GM19099 (cell line): ENCODE results near the gene SH2D3C.

Experiments used
- POLR2A ChIP-seq: IDR thresholded peaks from 3 replicates; pipeline ENCODE4 v1.6.1; 2011; ENCODE audit warnings: low read depth; ENCODE audit not compliant: insufficient read length; ENCODE audit errors: extremely low read depth

Gene SH2D3C, protein sequence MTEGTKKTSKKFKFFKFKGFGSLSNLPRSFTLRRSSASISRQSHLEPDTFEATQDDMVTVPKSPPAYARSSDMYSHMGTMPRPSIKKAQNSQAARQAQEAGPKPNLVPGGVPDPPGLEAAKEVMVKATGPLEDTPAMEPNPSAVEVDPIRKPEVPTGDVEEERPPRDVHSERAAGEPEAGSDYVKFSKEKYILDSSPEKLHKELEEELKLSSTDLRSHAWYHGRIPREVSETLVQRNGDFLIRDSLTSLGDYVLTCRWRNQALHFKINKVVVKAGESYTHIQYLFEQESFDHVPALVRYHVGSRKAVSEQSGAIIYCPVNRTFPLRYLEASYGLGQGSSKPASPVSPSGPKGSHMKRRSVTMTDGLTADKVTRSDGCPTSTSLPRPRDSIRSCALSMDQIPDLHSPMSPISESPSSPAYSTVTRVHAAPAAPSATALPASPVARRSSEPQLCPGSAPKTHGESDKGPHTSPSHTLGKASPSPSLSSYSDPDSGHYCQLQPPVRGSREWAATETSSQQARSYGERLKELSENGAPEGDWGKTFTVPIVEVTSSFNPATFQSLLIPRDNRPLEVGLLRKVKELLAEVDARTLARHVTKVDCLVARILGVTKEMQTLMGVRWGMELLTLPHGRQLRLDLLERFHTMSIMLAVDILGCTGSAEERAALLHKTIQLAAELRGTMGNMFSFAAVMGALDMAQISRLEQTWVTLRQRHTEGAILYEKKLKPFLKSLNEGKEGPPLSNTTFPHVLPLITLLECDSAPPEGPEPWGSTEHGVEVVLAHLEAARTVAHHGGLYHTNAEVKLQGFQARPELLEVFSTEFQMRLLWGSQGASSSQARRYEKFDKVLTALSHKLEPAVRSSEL

DNA sequence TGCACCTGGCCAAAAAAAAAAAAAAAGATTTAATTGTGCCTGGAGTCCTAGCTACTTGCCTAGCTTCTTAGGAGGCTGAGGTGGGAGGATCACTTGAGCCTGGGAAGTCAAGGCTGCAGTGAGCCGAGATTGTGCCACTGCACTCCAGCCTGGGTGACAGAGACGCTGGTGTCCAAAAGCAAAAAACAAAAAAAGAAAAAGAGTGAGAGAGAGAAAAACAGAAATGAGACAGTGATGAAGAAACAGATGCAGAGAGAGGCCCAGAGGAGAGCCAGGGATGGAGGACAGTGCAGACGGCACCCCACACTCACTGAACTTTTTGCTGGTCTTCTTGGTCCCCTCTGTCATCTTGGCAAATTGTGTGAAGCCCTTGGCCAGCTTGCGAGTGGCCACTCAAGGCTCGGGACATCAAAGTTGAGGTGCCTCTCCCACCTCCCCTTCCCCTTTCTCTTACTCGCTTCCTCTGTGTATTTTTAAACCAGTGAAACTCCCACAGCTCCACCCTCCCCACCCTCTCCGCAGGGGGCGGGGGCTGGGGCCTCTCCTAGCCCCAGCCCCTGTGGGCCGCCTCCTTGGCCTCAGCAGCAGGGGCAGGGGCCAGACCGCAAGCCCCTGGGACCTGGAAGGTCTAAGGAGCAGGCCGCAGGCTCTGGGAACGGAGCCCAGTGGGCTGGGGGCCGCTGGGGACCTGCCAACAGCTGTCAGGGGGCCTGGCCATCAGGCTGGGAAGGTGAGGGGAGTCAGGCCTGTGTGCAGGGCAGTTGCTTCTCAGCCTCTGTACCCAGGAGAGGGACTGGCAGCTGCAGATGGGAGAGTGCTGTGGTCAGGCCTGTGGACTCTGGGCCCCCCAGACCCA, at the start of gene SH2D3C:
Gene SH2D3C (minus strand): TSS at position 387 of the 856 bp plus-strand sequence. CDS start 39 bp downstream, at position 348.
- TF ChIP-seq POLR2A, result peak; percentile 71

DNA sequence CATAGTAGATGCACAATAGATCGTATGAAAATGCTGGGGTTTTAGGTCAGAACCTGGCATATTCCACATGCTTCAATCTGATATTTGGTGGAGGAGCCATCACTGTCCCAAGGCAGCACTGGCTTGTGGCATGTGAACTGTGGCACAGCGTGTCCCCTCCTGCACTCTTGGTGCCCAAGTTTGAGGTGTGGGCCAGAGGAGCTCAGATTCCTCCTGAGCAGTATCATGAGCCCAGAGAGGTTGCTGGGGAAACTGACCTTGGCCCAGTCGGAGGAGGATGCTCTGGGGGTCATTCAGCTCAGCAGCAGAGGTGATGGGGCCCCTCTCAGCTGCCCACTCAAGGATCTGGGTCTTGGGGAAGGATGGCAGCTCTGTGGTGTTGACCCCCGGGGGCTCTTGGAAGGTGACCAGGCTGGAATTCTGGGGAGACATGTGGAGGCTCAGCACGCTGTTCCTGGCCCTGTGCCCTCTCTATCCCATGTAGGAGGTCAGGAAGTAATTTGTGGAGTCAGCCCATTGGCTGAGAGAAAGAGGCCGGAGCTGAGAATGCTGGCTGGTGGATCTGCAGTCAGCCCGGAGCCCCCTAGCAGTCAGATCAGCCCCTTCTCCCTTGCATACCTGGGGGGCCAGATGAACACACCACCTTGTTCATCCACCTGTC, 47.9 kb upstream of the SH2D3C start:
- TF ChIP-seq POLR2A, result no peak

DNA sequence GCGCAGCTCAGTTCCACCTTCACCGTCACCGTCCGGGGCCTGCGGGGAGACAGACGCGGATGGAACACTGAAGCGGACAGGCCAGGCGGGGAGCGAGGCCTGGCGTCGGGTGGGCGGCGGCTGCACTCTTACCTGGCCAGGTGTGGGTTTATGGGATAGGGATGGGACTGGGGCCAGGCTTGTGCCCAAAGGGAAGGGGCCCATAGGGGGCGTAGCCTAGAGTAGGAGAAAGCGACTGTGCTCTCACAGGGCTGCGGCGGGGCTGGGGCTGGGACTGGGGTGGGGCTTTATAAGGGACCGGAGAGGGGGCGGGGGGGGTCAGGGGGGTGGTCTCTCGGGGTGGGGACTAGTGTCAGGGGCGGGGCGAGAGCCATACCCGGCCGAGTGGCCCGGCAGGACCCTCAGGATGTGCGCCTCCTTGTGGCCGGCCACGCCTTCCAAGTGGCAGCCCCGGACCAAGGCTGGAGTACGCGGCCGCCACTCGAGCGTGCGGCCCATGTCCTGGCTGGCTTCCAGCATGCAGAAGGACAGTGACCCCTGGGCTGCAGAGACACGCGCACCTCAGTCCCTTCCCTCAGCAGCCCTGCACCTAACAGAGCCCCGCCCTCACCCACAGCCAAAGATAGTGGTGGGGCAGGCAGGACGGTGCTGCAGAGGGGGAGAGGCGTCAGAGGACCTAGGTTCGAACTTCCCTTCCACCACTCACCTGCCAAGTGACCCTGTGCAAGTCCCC, 47.0 kb upstream of the SH2D3C start:
- no peak for TF ChIP-seq POLR2A

DNA sequence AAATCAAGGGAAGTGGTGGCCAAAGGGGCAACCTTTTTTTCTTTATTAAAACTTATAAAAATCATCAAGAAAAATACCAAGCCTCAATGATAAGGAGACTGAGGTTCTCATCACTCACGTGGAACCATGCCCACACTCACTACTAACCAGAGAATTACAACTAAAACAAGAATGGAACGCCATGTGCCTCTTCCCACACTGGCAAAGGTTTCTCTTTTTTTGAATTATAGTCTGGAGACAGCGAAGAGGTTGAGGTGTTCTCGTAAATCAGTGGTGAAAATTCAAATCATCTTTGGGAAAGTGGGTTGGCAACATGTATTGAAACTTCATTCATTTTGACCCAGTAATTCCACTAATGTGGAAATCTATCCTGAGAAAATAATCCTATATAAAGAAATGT, 43.6 kb upstream of the SH2D3C start:
- no peak for TF ChIP-seq POLR2A

DNA sequence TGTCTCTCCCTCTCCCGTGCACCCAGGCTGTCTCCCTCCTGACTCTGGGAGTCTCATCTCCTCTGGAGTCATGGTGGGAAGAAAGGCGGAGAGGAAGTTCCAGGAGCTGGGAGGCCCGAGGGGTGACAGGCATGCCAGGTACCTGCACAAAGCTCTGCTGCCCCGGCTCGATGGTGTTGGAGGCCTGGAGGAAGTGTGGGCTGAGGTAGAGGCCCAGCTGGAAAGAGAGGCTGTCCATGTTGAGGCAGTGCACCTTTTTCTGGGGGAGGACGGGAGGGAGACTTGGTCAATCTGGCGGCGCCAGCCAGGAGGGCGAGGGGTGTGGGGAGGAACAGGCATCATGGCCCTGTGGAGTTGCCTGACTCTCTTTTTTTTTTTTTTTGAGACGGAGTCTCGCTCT, 40.1 kb upstream of the SH2D3C start:
- no peak for TF ChIP-seq POLR2A

DNA sequence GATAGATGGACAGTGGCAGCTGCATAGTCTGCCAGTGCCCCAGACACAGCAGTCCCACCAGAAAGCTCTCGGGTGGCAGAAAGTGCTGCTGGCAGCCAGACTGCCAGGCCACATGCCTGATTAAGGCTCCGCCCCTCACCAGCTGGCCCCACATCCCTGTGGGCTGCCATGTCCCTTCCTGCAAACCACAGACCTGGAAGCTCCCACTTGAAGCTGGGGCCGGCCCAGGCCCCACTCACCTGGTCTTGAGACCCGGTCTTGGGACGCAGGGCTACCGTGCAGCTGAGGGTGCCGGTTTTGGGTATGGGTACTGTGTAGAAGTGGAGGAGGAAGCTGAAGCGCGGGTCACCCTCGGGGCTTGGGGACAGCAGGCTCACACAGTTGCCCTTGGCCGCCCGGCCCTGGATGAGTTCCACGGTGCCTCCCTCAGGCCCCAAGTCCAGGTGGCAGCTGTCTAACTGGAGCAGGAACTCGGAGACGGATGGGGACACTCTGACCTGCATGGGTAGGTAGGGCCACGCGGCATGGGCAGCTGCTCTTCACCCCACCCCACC, 39.5 kb upstream of the SH2D3C start:
- no peak for TF ChIP-seq POLR2A

DNA sequence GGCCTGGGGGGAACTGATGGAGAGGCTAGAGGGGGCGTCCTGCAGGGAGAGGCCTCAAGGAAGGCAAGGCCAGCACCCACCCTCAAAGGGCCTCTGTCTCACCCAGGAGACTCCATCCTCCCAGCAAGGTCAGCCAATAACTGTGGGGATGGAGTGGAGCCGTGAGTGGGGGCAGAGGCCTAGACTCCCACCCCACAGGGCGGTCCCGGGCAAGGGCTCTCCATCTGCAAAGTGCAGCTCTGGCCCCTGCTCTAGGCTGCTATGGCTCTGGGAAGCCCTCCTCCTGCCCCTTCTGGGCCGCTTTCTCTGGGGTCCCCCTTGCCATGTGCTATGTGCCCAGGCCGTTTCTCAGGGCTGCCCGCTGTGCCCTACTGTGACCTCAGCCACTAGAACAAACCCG, 38.3 kb upstream of the SH2D3C start:
- no peak for TF ChIP-seq POLR2A

DNA sequence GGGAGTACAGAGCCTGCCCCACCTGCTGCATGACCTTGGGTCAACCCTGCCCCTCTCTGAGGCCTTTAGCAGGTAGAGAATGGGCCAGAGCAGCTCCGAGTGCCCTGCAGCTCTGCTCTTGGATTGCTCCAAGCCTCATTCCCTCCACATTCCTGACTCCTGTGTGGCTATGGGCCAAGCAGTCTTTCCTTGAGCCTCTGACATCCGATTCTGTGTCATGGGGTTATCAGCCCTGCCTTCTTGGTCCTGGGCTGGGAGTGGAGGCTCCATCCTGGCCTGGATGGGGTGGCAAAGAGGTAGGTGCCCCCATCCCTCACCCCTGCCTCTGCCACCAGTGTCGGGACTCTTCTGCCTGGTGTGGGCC, 37.9 kb upstream of the SH2D3C start:
- no peak for TF ChIP-seq POLR2A

DNA sequence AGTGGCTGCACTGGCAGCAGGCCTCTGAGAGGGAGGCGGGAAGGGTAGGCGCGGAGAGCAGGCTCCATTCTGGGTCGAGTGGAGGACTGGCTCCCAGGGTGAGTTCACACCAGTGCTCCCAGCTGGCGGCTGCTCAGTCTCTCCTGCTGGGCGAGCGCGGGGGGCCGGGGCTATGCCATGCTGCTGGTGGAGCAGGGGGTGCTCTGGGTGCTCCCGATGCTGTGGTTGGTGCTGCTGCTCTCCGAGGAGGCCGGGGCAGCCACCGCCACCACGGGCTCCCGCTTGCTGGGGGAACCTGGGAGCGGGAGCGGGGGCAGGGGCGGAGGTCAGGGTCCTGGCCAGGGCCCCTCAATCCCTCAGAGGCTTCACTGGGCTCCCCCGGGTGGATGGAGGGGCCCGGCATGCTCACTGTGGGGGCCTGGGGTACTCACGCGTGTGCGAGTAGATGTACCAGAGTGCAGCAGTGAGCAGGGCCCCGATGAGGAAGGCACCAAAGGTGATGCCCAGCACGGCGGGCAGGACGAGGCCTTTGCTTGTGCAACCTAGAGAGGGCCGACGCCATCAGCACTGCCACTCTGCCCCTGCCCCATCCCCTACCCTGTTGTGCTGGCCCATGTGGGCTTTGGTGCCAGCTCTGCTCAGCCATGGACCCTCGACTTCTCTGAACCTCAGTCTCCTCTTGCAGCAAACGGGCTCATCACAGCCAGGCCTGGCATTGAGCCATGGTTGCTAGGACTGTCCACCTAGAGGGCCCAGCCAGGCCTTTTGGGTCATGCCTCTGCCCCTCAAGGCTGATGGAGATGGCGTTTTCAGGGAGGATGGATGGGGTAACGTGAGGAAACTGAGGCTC, 37.3 kb upstream of the SH2D3C start:
- TF ChIP-seq POLR2A, result no peak

DNA sequence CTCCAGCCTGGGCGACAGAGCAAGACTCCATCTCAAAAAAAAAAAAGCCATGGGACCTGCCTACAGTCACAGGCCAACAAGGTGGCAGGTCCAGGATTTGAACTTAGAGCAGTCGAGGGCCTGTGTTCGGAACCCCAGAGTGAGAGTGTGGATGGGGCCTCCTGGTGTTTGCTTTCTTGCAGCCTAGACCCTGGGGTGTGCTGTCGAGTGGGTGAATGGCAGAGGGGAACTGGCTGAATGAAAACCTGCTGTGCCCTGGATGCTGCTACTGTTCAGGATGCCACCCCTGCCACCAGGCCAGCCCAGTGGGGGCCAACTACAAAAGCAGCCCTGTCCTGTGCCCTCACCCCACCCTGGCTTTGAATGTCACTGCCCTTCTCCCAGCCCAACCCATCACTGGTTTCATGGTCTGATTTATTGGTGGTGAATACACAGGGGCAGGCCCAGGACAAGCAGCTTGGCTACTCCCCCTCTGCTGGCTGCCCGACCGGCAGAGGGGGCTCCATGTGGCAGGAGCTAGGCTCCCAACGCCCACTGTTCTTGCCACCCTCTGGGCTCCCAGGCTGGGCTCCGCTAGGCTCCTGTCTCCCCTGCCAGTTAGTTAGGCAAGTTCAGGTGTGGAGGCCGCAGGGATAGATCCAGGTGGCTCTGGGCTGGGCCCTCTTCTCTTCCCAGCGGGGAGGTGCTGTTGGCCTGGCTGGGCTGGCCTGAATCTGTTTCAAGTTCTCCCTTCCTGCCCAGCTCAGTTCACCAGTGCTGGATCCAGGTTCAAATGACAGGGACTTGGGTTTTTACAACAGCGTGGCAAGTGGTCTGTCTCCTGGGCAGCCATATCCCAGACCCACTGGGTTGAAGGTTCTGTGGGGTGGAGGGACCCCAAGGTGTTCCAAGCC, 36.4 kb upstream of the SH2D3C start:
- no peak for TF ChIP-seq POLR2A

DNA sequence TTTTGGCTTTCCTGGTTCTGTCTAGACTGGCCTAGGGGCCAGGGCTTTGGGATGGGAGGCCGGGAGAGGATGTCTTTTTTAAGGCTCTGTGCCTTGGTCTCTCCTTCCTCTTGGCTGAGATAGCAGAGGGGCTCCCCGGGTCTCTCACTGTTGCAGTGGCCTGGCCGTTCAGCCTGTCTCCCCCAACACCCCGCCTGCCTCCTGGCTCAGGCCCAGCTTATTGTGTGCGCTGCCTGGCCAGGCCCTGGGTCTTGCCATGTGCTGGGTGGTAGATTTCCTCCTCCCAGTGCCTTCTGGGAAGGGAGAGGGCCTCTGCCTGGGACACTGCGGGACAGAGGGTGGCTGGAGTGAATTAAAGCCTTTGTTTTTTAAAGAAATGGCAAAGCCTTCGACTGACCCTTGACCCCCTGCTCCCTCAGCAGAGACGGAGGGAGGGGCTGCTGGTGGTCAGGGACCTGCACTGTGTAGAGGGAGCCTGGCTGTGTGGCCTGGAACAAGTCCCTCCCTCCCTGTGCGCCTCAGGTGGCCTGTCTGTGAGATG, 35.3 kb upstream of the SH2D3C start:
- no peak for TF ChIP-seq POLR2A
